Stimulated activated CD4-positive, alpha-beta T cell treated with anti-CD3 and anti-CD28 coated beads, Interleukin-1b, Interleukin-23, amount 100 ng/mL, for 24 hours (primary cell): Measurements from ENCODE around the gene KCNH1.

Experiments
- DNase-seq, 4 experiments: peaks; one replicate each; pipeline ENCODE4 v3.0.0-alpha.2; 2020; ENCODE audit warnings: low read depth in 4 of 4, low spot score in 1 of 4

The KCNH1 gene

DNA sequence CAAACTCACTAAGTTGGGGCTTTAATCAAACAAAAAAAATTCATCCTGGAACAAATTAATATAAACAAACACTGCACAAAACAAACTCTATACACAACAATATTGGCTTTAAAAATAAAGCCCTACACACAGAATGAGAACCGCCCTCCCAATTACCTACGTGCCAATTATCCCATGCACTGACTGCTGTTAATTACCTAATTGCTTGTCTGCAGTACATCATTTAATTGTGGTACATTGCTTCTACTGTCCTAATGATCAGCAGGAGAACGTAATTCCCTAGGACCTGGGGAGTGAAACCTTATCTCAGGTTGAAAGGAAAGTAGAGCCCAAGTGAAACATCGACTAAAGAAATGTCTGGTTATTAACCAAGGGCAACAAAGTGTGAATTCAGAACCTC, 364.5 kb downstream of the KCNH1 start:
- DNase-seq: no peak

DNA sequence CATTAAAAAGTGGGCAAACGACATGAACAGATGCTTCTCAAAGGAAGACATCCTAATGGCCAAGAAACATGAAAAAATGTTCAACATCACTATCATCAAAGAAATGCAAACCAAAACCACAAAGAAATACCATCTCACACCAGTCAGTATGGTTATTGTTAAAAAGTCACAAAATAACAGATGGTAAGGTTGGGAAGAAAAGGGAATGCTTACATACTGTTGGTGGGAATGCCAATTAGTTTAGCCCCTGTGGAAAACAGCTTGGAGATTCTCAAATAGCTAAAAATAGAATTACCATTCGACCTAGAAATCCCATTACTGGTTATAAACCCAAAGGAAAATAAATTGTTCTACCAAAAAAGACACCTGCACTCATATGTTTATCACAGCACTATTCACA, 369.4 kb downstream of the KCNH1 start:
- DNase-seq: no peak

DNA sequence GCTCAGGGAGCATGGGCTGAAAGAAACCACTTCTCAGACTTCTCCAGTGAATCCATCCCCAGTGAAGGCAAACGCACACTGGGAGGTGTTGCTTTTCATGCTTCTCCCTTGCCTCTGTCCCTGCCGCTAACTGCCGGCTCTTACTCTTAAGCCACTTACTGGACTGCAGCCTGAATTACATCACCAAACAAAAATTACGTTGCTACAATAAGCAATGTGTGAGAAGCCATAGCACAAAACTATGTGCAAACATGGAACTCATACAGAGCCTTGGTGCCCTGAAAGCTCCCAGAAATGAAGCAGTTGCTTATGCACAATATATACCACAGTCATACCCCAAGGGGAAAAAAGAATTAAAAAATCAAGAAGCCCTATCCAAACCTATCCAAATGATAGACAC, 375.2 kb downstream of the KCNH1 start:
- no peak for DNase-seq

DNA sequence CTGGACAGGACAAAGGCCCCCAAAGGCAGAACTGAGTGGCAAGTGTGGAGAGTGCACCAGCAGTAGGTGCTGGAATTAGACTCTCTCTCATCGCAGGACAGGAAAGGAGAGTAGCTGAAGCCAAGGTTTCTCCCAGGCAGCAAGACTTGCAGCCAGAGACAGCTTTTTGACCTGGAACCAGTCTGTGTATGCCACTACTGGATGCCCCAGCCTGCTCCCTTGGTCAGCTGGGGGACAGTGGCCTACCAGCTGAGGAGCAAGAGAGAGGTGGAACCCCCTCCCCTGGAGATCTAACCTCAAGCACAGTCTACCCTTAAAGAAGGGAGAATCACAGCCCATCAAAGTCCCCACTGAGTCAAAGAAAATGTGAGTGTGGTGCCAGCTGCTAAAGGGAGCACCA, 375.7 kb downstream of the KCNH1 start:
- no peak for DNase-seq

DNA sequence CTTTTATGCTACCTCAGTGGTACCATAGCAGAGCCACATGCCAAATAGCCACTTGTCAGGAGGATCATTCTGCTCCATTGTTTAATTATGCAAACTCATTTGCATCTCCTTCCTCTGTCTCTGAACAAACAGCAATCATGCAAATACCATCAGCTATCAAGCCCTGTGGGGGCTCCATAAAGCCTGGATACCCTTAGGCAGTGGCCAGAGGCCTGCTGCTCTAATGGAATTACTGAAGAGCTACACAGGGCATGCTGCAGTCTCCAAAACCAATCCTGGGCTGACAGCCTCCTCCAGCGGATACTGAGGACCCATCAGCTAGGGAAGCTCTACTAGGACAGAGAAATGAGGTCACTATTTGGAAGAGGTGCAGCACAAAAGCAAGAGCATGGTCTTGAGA, 376.3 kb downstream of the KCNH1 start:
- DNase-seq: no peak

DNA sequence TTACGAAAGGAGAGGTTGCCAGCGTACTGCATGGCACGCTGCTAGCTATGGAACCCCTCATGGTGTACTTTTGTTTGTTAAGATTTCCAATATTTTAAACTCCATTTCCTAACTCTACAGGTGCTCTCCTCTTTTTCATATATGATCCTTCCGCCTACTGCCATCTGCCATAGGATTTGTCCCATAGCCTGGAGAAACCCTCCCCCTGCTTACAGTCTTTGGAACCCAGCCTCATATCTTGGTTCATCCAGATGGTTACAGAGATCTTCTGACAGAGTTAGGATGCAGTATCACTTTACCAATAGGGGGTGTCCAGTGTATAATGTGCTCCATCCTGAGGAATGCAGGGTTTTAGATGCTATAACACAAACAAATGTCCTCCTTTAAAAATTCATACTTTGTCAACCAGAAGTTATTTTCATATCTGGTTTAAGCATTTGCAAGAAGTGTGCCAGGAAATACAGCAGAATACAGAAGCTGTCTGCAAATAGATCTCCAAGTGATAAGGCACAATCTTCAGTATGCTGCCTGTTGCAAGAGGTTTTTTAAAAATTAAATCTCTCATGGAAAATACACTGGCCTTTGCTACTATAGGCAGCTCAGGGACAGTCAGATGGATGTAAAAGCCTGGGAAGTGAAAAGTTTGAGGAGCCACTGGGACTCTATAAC, 377.8 kb downstream of the KCNH1 start:
- DNase-seq: no peak

DNA sequence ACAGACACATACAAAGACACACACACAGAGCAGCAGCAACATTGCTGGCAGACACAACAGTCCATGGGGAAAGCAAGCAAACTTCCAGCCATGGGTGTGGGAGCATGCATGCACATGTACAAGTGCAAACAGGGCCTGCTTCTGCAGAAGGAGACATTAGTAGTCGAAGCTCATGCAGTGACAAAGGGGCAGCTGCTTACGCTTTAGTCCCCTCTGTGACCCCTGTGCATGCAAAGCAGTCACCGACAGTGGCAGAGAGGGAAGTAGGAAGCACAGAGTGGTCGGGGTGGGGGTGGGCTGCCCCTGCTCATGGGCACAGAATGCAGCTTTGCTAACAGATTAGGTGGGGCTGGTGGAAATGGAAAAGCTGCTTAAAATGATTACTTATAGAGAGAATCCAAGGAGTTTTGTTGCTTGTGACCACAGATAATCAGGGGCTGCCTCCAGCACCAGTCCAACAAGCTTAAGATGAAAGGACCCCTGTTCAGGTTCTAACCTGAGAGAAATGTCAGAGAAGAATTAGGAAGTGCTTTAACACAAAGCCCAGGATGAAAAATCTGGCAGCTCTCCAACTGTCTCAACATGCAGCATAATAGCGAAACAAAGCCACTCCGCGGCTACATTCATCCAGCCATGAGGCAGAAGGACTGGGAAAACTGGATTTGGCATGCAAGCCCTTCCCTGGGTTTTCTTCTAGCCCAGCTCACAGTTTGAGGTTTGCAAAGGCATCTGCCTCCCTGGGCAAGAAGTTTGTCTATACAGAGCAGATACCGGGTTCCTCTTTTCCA, 378.9 kb downstream of the KCNH1 start:
- DNase-seq: no peak

DNA sequence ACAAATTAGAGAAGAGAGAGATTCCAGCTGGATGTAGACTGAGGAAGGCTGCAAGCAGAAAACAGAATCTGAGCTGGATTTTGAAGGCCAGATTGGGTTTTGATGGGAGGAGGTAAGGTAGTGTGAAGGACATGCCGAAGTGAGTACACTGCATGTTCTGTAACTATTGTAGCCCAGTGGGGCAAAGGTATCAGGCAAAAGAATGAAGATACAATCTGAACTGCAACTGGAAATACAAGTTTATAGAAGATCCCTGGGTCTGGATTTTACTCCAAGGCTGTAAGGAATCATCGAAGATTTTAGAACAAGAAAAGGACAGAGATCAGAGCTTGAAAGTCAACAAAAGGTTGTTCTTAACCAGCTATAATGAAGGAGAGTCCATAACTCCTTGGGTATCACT, 382.0 kb downstream of the KCNH1 start:
- DNase-seq: no peak

DNA sequence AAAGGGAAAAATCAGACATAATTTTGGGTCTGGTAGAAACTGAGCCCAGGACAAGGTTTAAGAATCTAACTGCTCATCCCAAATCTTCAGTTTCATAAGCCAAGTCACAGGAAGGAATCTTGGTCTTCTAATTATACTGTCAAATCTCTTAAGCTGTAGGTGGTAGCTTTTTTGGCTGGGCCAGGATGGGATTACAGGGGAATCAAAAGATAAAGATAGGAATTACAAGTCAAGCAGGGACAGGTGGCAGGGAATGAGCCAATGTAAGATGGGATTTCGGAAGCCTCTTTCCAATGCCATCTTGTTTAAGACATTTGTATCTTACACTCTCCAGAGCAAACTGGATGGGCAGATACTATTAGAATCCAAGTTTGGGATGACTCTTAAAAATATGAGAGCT, 383.5 kb downstream of the KCNH1 start:
- DNase-seq: no peak

DNA sequence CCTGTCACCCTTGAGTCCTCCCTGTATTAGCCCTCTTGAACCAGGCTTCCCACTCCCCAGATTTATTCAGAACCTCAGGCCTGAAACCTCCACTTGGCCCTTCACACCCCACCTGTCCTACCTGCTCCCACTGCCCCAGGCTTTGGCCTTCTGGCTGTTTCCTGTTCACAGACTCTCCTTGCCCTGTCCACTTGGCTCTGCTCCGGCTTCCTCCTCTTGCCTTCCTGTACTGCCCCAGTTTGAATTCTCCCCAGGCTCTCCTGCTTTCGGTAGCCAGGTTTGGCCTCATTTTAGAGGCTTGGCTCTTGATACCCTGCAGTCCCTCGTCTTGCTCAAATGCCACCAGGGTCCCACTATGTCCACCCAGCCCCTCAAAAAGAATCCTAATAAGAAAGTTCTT, 385.2 kb downstream of the KCNH1 start:
- no peak for DNase-seq

DNA sequence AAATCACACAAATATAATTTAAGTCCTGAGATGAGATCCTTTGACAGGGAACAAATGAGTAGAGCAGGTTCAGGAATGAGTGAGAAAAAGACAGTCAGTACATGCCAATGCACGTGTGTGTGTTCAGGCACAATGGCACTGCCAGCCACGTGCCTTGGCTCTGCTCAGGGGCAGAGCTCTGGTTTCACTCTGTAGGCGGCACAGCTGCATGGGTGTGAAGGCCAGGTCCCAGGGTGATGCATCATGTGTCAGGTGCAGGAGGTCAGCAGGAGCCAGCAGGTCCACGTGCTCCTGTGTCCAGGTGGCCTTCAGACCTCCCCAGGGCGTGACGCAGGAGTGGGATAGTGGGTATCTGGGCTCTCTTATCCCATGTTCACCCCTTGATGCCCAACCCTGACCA, 386.1 kb downstream of the KCNH1 start:
- no peak for DNase-seq

DNA sequence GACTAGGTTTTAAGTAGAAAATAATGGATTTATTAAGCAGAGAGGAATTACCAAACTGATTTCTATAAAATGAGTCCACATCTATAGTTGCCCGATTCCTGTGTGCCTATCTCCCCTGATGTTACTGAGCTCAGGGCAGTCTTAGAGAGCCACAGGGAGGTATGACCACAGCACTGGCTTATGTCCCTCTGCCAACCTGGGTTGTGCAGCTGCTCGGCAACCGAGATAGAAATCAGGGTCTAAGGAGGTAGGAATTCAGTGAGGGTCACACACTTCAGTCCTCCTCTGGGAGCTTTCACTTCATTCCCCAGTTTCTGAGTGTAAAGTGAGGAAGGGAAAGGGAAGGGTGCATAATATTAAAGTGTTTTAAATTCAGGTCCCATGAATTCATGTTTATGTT, 386.8 kb downstream of the KCNH1 start:
- DNase-seq: no peak

DNA sequence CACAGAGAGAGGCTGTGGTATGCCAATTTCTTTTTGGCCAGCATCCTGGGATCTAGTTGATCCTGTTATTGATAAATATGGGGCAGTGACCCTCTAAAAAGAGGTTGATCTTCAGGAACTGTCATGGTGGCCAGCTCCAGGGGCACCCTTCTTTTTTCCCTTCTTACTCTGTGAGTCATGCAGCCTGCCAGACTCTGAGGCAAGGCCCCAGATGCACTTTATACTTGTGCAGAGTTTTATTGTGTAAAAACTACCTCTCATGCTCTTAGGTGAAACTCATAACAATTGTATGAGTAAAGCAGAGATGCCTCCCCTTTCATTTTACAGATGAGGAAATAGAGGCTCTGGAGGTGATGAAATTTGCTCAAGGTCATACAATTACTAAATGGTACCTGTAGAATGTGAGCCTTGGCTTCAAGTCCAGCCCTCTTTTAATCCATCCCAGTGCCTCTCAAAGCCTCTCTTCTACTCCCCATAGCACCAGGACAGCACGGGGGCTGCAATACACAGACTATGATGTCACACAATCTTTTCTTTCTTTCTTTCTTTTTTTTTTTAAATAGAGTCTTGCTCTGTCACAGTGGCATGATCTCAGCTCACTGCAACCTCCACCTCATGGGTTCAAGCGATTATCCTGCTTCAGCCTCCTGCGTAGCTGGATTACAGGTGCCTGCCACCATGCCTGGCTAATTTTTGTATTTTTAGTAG, 387.8 kb downstream of the KCNH1 start:
- DNase-seq: no peak

DNA sequence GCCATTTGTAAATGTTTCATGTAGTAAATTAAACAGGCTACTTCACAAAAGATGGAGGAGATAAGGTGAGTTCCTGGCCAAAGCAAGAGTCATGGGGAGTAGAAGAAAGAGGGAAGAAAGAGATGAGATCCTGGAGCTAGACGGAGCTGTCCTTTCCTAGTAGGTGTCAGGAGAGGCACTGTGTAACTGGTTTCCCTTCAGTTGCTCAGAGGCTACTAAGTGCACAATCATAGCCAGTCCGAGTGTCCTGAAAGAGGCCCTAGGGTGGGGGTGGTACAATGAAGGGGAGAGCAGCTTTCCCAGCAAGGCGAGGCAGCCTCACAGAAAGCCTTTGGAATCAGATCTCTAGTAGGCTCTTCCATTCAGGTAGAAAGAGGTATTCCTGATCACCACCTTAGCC, 390.9 kb downstream of the KCNH1 start:
- no peak for DNase-seq

DNA sequence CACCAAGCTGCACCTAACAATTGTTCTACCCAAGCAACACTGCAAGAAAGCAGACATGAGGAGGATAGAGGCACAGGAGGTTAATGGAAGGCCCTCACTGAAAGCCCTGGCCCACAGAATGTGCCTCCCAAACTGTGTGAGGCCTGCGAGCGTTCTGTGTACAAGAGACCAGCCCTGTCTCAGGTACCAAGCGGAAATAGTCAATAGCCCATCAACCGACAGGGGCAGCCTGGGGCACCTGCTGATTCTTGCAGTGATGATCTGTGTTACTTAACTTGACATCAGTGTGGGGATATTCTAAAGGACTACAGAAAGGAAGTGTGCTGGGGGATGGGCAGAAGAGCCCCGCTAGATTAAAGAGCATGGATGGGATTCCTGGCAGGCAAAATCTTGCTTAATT, 392.4 kb downstream of the KCNH1 start:
- DNase-seq: no peak

DNA sequence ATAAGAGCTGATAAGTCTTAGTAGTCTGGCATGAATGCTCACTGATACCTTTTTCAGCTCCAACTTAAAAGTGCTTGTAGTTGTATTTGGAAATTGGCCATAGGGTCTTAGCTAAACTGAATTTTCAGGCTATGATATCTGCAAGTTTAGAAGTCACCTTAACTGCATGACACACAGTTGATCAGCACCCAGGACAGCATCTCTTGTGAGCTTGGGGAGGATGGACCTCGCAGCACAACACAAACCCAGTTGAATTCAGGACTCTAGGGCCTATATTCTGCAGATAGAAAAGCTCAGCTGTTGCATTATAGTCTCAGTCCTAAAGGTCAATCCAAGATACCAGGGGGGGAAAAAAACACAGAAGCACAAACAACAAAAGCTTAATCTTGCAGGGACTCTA, 394.3 kb downstream of the KCNH1 start:
- no peak for DNase-seq

DNA sequence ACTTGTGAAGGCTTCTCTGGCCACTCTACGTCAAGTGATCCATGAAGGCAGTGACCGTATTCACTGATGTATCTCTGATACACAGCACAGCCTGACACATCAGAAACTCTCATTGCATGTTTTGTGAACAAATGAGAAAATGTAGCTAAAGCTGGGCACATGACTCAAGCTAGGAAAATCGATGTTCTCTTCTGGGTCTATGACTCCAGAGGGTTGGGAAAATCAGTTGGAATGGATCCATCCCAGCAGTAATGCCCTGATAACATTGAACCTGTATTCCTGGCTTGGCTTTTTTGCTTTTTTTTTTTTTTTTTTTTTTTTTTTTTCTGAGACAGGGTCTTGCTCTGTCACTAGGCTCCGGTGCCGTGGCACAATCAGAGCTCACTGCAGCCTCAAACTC, 395.7 kb downstream of the KCNH1 start:
- no peak for DNase-seq

DNA sequence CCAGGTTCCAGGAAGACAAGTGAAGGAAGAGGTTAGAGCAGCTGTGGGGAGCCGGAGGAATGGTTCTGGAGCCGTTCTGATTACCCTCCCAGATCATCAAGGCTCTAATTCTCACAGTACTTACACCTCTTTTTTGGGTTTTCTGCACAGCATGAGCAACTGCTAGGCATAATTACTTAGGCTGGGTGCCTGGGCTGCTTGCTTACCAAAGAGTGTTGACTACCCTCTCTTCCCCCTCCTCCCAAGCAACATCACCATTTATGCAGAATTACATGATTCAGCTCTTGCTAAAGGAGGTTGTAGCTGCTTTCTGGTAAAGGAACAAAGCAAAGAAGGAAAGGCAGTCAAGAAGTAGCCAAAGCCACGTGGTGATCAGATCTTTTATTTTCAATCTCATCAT, 397.2 kb downstream of the KCNH1 start:
- DNase-seq: no peak

DNA sequence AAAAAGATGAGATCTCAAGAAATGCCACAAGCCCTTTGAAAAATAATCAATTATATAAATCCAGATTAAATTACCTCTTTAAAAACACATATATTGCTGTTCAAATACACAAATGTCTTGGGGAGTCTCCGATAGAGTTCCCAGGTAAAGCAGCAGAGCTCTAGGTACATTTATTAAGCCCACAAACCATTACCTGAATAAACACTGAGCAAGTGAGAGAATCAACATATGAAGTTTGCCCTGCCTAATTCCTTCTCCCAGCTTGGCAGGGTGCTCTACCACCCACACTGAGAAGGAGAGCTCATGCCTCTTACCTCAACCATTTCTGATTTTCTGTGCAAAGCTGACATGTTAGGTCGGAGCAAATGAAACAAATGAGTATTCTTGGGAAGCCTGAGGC, 402.4 kb downstream of the KCNH1 start:
- no peak for DNase-seq

DNA sequence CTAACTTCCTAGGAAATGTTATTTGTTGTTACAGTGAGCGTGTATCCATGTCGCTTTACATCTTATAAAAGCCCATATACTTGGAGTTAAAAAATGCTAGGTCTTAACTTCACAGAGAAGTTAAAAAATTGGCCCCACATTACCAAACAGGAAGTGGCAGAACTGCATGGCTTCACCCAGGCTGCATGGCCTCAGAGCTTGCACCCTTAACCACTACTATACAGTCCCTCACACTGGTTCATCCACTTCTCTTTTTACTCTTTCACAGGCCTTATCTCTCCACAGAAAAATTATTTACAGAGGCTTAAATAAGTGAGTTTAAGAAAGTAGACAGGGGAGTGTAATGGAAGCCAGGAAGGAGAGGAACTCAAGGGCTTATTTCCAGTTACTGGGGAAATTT, 402.8 kb downstream of the KCNH1 start:
- DNase-seq: no peak

DNA sequence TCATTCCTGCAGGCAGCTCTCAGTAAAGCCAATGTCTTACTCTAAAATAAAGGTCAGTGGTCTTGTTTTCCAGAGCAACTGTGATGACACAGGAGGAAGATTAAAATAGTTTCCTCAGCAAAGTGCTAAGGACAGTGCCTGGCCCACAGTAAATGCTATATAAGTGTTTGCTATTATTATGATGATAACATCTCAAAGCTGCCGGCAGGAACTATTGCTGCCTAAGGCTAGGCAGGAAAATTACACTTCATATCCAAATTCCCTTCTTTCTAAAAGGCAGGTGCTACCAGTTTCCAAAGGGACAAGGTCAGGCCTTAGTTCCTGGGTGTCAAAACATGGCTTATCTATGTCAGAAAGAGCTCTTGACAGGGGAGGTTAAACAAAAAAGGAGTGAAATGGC, 403.9 kb downstream of the KCNH1 start:
- DNase-seq: no peak

DNA sequence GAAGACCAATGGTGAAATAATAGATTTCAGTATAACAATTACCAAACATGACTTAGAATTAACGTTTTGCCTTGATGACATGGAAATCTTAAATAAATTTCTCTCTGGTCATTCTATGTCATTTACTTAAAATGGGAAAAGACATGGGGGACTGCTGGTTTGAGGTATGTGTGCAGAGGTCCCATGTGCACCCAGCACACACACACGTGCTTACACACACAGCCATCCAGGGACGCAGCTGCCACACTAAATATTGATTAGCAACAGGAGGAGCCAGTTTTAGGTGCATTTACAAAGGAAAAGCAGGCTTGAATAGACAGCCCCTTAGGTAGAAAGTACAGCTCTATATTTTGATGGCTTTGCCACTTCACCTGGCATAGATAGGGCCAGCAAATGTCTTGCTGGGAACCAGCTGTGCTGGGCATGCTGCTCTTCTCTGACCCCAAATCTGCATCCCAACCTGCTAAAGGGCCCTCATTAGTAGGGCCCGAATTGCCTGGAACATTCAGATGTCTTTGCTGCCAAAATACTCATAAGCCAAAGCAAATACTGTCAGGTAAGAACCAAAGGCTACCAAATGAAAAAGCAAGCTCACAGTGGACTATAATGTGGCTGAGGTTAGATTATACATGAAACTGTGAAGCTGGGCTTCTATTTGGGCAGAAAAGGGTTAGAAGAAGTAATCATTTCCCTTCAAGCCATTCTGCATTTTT, 405.4 kb downstream of the KCNH1 start:
- no peak for DNase-seq
